Measurements from ENCODE around the gene ESR1.
"Not testable (repeated sequence)": the region's sequence is repeated elsewhere in the genome, so short reads cannot be mapped to it uniquely, and the experiment has no call there.

The ESR1 gene

GRCh38 chr6:152127432-152128165 lies 320.1 kb downstream of the ESR1 start:
- FAIRE-seq: no peak
- no peak for DNase-seq (ENCODE audit: low spot score)

GRCh38 chr6:152129691-152130151 lies 322.2 kb downstream of the ESR1 start:
- DNase-seq (ENCODE audit: low spot score) (no peak), FAIRE-seq (no peak)

- no peak for DNase-seq (ENCODE audit: low spot score)
- FAIRE-seq: no peak
These were observed 323.0 kb downstream of the ESR1 start for GRCh38 chr6:152130441-152130840.

- FAIRE-seq: no peak
- no peak for DNase-seq (ENCODE audit: low spot score)
These were observed 328.4 kb downstream of the ESR1 start for GRCh38 chr6:152135755-152136448.

DNA sequence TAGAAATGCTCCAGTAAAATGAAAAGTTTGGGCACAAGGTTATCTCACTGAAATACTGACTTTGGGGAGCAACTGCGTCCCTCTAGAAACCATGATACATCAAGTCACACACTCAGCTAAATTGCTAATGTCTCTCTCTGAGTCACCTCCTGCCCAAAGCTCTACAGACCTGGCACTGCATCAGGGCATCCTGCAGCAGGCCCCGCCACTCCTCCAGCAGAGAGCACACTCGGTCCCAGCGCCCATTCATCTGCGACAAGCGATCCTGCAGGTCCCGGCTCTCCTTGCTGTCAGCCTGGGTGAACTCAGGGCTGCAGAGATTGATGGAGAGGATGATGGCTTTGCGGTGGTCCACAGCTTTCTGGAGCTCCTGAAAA lies 329.0 kb downstream of the ESR1 start:
- DNase-seq (ENCODE audit: low spot score) (no peak), FAIRE-seq (no peak)

GRCh38 chr6:152138344-152138743 lies 330.9 kb downstream of the ESR1 start:
- DNase-seq (ENCODE audit: low spot score); FAIRE-seq: not testable (repeated sequence)

DNA sequence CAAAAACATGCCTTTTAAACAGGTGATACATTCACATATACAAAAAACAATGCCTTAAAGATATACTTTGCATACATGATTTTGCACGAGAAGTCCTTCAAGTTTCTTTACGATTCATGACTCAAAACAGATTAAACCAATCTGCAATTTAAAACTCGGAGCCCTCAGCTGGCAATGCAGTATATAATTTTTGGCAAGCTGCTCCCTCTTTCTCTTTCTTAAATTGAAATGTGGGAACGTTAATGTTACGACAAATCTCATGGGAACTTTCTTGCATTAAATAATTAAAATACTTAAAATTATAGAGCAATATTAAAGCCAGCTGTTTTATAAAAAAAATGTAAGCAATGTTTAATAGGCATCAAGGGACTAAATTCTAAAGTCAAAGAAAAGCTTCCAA lies 334.6 kb downstream of the ESR1 start:
- DNase-seq (ENCODE audit: low spot score): no peak
- FAIRE-seq: no peak

DNA sequence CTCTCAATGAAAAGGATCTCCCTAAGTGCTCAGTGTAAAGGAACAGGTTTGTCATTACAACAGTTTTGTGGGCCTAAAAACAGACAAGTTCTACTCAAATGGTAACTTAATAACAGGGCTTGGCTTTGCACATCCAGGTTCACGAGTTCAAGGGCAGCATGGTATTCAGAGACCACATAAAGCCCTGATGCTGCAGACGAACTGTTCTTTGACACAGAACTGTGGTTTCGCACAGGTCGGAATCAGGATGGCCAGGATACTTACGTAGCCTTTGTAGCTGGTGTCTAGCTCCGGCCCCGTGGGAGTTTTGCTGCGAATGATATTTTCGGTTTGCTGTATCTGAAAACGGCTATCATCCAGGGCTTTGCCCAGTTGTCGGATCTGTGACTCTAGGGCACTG lies 335.9 kb downstream of the ESR1 start:
- FAIRE-seq: no peak

DNA sequence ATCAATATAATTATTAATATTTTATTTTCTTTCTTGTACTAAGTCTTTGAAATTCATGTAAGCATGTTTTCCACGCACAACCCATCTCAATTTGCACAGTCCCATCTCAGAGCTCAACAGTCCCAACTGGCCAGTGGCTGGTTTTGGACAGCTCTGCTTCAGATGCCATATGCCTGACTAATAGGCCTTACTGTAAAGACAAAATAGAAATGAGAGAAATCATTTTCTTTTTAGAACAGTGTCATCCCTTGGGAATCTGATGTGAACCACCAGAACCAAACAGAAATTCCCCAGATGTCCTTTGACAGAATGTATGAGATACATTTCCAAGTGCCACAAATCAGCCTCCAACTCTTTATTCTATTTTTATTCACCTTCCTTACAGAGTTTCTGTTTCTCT lies 338.9 kb downstream of the ESR1 start:
- no peak for DNase-seq (ENCODE audit: low spot score)
- FAIRE-seq: no peak

More for the DNA sequence above, 335.9 kb downstream of the ESR1 start:
- DNase-seq (ENCODE audit: low spot score): no peak

DNA sequence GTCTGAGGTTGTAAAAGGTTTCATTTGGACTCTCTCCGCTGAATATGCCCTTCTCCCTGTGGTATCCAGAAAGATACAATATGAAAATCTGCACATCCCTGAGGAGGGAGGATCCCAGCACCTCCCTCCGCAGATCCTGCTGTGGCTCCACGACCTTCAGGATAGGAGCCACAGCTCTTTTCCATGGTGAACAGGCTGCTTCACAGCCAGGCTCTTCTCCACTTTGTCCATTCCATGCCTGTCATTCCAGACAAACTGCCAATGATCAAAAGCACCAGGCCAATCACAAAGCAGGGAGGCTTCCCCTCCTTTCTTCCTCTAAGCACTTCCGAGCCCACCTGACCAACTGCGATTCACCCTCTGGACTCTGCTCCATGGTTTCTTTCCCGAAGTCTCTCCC lies 339.8 kb downstream of the ESR1 start:
- DNase-seq (ENCODE audit: low spot score): no peak
- FAIRE-seq: no peak

- FAIRE-seq (no peak), DNase-seq (ENCODE audit: low spot score) (no peak)
These were observed 340.9 kb downstream of the ESR1 start for GRCh38 chr6:152148412-152148811.

- DNase-seq (ENCODE audit: low spot score) (no peak), FAIRE-seq (no peak)
These were observed 342.7 kb downstream of the ESR1 start for GRCh38 chr6:152150196-152150595.

DNA sequence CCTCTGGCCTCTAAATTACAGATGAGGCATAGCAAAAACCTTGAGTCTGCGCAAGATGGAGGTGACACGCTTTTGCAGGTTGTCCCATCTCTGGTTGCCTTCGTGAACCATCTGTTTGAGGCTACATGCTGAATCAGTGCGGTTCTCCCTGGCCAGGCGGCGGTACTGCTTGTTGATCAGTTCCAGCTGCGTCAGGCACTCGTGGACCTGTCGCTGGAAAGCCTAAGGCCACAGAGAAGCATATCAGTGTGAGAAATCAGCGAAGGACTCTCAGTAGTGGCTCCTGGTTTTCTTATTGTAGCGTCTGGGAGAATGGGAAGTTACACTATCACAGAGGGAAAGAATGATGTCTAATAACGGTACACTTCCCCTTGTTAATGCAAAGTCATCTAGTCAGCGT lies 344.4 kb downstream of the ESR1 start:
- no peak for FAIRE-seq
- no peak for DNase-seq (ENCODE audit: low spot score)

- FAIRE-seq (no peak), DNase-seq (ENCODE audit: low spot score) (no peak)
These were observed 347.3 kb downstream of the ESR1 start for GRCh38 chr6:152154559-152155356.

DNA sequence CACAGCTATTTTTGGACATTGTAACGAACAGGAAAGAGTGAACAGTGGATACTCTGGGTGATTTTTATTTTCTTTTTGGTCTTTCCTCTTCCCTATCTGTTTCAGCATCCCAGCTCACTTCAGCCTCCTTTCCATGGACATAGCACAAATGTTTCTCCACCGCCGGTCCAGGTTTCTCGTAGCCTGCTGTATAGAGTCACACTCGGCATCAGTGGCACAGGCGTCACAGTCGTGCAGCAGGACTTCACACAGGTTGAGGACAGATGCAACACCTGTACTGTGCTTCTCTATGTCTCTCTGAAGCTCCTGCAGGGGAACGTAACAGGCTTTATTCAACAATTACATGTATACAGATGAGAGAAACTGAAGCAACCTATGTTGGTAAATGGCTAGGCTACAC lies 348.3 kb downstream of the ESR1 start:
- FAIRE-seq: no peak
- DNase-seq (ENCODE audit: low spot score): no peak

DNA sequence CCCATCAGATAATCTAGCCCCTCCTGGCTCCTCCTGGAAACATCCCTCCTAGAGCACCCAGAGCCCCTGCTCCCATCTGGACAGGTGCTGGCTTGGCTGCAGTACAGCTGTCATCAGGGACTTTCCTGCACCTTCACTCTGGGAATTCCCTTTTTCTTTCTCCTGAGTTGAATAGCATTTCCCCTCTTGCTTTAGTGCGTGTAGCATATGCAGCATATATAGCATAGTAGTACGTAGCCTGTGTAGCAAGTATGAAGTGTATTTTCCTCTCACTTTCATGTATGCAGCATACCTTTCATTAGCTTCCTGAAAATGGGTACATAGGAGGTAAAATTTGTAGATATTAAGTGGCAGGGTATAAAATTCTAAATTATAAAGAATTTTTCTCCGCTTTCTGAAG lies 352.9 kb downstream of the ESR1 start:
- DNase-seq (ENCODE audit: low spot score) (no peak), FAIRE-seq (no peak)

GRCh38 chr6:152161501-152161900 lies 354.0 kb downstream of the ESR1 start:
- no peak for FAIRE-seq
- DNase-seq (ENCODE audit: low spot score): no peak

GRCh38 chr6:152164957-152165356 lies 357.5 kb downstream of the ESR1 start:
- DNase-seq (ENCODE audit: low spot score) (no peak), FAIRE-seq (no peak)

DNA sequence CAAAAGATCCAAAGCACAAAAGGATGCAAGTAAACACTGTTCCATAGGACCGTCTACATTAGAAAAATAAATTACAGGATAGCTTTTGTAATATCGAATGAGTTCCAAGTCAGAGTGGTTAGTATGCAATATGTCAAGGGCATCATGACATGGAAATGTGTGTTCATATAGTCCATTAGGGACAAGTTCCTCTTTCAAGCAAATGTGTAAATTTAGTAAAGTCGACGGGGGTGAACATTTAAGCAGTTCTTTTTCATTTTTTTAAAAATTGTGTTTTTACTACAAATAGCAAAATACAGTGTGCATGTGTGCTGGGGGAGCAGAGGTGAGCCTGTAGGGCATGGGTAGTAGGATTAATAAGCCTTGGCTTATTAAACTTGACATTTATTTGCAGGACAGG lies 359.0 kb downstream of the ESR1 start:
- FAIRE-seq (no peak), DNase-seq (ENCODE audit: low spot score) (no peak)

GRCh38 chr6:152166897-152167296 lies 359.4 kb downstream of the ESR1 start:
- FAIRE-seq (no peak), DNase-seq (ENCODE audit: low spot score) (no peak)

- no peak for FAIRE-seq
- DNase-seq (ENCODE audit: low spot score): no peak
These were observed 360.4 kb downstream of the ESR1 start for GRCh38 chr6:152167641-152168603.
